Measurements from ENCODE around the gene RAB15.

- TF ChIP-seq POLR2A (IDR thresholded peaks at IDR 0.05) (no peak), CTCF (IDR thresholded peaks at IDR 0.05) (no peak)
These were observed 8.5 kb downstream of the RAB15 start for GRCh38 chr14:64963611-64964010.
